Fibroblast of lung (primary cell): ENCODE measurements around the gene KCTD5.
"Not testable (repeated sequence)": the region's sequence is repeated elsewhere in the genome, so short reads cannot be mapped to it uniquely, and the experiment has no call there.

ENCODE experiments used
- EZH2 ChIP-seq: IDR thresholded peaks from 2 replicates; pipeline ENCODE4 v1.5.1; 2012; ENCODE audit warnings: low read length, control low read depth, mild to moderate bottlenecking; ENCODE audit errors: missing control alignments
- TF ChIP-seq, protein P1 (sequence below), 2 donors: IDR thresholded peaks in 1 of 2; conservative IDR thresholded peaks in 1 of 2; 1 replicate in 1 of 2; 2 replicates in 1 of 2; pipeline ENCODE4 v1.5.1; 2011 to 2012; ENCODE audit warnings: low read length in 2 of 2, control low read depth in 1 of 2, inconsistent platforms in 1 of 2, low read depth in 1 of 2, mild to moderate bottlenecking in 1 of 2

GRCh38 chr16:2666671-2667070, 15.7 kb upstream of the KCTD5 start:
- TF ChIP-seq EZH2, result not testable (repeated sequence)
- TF ChIP-seq, protein P1, sequence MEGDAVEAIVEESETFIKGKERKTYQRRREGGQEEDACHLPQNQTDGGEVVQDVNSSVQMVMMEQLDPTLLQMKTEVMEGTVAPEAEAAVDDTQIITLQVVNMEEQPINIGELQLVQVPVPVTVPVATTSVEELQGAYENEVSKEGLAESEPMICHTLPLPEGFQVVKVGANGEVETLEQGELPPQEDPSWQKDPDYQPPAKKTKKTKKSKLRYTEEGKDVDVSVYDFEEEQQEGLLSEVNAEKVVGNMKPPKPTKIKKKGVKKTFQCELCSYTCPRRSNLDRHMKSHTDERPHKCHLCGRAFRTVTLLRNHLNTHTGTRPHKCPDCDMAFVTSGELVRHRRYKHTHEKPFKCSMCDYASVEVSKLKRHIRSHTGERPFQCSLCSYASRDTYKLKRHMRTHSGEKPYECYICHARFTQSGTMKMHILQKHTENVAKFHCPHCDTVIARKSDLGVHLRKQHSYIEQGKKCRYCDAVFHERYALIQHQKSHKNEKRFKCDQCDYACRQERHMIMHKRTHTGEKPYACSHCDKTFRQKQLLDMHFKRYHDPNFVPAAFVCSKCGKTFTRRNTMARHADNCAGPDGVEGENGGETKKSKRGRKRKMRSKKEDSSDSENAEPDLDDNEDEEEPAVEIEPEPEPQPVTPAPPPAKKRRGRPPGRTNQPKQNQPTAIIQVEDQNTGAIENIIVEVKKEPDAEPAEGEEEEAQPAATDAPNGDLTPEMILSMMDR (conservative IDR thresholded peaks at IDR 0.05 in 1 of 2, IDR thresholded peaks at IDR 0.05 in 1 of 2; ENCODE audit: low read depth in 1 of 2, low read length in 2 of 2), result not testable (repeated sequence)
